ENCODE data around the gene TAPBPL.

TAPBPL gene

DNA sequence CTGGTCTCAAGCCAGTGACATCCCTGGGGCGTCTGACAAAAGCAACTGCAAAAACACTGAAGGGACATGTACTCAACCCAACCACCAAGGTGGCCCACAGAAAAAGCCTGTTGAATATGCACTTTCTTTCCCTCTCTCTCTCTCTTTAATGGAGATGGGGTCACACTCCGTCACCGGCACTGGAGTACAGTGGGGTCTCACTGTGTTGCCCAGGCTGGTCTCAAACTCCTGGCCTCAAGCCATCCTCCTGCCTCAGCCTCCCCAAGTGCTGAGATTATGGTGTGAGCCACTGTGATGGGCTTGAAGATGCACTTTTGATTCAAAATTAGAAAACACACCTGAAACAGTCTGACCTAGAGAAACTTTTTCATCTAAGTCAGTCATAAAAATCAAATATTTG, 14.3 kb upstream of the TAPBPL start:
- no peak for DNase-seq (ENCODE audit: low read depth)

DNA sequence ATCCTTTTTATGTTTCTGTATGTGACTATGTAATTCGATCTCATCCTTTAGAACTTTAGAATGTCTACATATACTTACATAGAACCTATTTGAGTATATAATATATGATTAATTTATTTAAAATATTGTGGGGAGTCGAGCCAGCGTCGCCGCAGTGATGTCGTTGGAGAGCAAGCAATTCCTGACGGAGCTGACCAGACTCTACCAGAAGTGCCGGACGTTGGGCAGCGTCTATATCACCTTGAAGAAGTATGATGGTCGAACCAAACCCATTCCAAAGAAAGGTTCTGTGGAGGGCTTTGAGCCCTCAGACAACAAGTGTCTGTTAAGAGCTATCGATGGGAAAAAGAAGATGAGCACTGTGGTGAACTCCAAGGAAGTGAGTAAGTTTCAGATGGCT, 13.5 kb upstream of the TAPBPL start:
- DNase-seq (ENCODE audit: low read depth) = no peak

DNA sequence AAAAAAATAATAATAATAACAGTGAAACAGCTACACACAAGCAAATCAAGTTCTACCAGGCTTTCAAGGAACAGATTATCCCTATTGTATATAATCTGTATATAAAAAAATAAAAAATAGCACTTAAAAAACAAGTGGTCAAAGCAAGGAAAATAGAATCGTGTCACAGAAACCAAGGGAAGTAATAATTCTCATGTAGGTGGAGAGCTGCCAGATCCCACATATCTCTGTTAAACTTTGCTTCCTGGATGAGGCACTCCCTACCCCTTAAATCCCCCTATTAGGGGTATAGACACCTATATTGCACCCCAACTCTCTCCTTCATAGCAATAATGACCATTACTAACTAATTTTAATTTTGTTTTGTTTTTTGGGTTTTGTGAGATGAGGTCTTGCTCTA, 11.5 kb upstream of the TAPBPL start:
- DNase-seq (ENCODE audit: low read depth) = no peak

DNA sequence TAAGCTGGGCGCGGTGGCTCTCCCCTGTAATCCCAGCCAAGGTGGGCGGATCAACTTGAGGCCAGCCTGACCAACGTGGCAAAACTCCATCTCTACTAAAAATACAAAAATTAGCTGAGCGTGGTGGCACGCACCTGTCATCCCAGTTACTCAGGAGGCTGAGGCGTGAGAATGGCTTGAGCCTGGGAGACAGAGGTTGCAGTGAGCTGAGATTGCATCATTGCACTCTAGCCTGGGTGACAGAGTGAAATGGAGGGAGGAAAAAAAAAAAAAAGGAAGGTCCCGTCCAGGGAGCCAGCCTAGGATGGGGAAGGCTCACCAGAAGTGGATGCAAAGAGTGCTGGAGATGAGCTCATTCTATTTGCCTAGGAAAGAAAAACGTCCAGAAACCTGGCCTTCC, 9.0 kb upstream of the TAPBPL start:
- DNase-seq (ENCODE audit: low read depth) = no peak

DNA sequence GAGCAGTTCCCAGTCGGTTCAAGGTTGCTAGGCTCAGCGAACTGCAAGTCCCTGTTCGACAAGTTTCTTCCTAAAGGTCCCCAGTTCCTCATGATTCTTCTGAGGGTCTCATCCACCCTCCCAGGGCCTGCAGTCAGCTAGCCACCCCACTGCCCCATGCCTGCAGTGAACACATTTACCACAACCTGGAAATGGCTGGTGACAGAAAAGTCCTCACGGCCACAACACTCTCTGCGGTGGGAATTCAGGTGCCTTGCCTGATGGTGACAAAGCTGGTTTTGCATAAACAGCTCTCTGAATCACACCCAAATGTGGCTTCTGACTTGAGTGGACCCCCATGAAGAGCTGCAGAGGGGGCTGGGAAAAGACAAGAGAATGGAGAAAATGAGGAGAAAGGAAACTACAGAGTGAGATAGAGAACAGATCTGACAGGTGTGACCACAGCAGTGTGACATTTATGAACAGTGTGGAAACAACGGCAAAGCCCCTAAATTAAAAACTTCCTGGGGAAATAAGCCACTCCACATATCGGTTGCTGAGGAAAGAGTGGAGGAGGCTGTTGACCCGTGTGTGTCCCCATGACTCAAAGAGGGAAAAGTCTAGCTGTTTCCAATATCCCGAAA, 8.4 kb upstream of the TAPBPL start:
- no peak for DNase-seq (ENCODE audit: low read depth)

DNA sequence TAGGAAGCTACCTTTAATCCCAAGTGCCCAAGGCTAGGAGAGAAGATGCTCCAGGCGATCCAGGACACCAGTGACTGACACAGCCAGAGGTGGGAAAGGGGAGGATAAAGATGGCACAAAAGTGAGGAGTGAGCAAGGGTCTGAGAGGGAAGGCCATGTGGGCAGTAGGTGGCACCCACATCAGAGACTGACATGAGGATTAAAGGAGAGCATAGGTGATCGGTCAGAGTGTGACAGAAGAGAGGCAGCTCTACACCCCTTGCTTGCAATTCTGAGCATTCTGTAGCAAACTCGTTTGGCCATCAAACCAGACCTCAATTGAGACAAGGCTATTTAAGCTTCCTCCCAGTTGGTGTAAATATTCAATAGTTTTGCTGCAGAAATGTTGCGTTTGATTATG, 7.8 kb upstream of the TAPBPL start:
- no peak for DNase-seq (ENCODE audit: low read depth)

DNA sequence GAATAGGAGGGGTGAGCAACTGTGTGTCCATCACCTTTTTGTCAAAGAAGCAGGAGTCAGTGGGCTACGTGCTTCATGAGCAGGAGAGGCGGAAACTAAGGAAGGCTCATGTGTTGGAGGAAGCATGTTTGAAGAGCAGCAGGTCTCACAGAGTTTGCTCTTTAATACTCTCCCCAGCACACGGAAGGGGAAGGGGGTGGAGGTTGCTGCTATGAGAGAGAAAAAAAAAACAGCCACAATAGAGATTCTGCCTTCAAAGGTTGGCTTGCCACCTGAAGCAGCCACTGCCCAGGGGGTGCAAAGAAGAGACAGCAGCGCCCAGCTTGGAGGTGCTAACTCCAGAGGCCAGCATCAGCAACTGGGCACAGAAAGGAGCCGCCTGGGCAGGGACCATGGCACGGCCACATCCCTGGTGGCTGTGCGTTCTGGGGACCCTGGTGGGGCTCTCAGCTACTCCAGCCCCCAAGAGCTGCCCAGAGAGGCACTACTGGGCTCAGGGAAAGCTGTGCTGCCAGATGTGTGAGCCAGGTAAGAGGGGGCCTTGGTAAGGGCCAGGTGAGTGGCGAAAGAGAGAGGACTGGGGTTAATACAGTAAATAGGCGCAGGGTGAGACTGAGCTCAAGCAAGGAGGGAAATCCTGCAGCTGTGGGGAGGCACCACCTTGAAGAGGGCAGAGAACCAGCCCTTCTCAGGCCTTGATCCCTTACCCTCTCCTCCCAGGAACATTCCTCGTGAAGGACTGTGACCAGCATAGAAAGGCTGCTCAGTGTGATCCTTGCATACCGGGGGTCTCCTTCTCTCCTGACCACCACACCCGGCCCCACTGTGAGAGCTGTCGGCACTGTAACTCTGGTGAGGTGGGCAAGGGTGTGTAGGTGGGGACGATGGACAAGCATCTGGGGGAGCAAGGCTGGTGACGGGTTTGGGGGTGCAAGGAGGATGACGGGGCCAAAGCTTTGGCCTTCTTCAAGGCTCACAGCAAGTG, 6.8 kb upstream of the TAPBPL start, which contains the start of gene CD27:
Gene CD27 (plus strand): TSS at position 252 of the 985 bp plus-strand sequence. CDS start 141 bp downstream, at position 393.
- no peak for DNase-seq (ENCODE audit: low read depth)

DNA sequence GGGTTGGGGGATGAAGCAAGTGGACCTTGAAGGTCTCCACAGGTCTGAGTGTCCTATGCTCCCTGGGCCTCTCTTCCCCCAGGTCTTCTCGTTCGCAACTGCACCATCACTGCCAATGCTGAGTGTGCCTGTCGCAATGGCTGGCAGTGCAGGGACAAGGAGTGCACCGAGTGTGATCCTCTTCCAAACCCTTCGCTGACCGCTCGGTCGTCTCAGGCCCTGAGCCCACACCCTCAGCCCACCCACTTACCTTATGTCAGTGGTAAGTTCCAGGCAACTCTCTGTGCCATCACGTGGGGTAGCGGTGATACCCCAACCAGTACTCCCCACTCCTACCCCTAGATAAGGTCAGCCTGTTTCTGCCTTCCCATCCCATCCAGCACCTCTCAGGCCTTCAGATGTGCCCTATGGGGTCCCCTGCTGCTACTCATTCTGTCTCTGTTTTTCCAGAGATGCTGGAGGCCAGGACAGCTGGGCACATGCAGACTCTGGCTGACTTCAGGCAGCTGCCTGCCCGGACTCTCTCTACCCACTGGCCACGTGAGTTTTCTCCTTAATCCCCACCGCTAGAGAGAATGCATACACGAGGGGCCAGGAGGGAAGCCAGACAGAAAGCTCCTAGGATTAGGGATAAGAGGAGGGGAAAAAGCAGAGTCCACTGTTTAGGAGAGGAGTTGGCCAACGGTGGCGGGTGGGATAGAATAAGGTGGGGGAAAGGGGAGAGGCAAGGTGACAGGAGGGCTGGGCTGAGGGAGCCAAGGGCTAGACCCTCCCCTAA, 1.6 kb upstream of the TAPBPL start:
- DNase-seq (ENCODE audit: low read depth) = no peak

DNA sequence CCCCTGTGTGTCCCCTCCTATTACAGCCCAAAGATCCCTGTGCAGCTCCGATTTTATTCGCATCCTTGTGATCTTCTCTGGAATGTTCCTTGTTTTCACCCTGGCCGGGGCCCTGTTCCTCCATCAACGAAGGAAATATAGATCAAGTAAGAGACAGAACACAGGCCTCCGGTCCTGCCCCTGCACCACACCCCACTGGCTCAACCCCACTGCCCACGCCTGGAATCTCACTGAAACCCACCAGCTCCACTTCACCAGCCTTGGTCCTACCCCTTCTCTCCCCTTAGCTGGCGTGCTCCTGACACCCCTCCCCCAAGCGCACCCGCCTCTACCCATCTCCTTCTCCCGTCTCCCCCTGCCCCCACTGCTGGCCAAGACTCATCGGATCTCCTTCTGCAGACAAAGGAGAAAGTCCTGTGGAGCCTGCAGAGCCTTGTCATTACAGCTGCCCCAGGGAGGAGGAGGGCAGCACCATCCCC, 934 bp upstream of the TAPBPL start:
- DNase-seq (ENCODE audit: low read depth) = no peak

DNA sequence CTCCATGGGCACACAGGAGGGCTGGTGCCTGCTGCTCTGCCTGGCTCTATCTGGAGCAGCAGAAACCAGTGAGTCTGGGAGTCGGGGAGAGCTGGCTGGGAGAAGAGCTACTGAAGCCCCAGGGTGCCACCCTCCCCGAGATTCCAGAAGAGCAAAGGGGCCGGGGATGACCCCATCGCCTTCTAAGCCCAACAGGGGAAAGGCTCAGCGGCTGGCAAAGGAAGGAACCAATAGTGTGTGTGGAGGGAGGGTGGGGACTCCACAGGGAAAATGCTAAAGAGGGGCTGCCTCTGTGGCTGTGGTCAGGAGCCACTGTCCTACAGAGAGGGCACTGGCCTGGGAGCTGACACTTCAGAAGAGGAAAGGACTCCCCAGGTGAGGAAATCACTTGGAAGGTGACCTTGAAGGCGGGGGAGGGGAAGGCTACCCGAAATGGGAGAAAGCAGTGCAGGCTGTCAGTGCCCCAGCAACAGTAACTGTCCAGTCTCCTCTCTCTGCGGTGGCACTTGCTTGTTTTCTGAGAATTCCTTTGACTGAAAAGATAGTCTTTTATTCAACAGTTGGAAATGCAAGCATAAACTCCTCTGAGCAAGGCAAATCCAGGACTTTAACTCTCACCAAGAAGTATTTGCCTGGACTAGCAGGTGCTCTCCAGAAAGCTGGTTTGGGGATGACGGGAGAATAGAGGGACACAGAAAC, 552 bp downstream of the TAPBPL start:
- no peak for DNase-seq (ENCODE audit: low read depth)

DNA sequence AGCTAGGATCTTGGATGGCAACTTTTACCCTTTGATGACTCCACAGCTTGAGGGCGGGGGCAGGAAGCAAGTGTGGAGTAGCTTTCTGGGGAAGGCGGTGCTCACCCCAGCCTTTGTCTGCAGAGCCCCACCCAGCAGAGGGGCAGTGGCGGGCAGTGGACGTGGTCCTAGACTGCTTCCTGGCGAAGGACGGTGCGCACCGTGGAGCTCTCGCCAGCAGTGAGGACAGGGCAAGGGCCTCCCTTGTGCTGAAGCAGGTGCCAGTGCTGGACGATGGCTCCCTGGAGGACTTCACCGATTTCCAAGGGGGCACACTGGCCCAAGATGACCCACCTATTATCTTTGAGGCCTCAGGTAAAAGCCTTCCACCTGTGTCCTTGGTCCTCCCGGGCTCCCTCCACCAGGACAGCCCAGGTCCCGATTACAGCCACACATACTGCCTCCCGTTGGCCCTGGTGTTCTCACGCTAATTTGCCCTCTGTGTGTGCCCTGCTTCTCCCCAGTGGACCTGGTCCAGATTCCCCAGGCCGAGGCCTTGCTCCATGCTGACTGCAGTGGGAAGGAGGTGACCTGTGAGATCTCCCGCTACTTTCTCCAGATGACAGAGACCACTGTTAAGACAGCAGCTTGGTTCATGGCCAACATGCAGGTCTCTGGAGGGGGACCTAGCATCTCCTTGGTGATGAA, 1.2 kb downstream of the TAPBPL start:
- DNase-seq (ENCODE audit: low read depth) = no peak

DNA sequence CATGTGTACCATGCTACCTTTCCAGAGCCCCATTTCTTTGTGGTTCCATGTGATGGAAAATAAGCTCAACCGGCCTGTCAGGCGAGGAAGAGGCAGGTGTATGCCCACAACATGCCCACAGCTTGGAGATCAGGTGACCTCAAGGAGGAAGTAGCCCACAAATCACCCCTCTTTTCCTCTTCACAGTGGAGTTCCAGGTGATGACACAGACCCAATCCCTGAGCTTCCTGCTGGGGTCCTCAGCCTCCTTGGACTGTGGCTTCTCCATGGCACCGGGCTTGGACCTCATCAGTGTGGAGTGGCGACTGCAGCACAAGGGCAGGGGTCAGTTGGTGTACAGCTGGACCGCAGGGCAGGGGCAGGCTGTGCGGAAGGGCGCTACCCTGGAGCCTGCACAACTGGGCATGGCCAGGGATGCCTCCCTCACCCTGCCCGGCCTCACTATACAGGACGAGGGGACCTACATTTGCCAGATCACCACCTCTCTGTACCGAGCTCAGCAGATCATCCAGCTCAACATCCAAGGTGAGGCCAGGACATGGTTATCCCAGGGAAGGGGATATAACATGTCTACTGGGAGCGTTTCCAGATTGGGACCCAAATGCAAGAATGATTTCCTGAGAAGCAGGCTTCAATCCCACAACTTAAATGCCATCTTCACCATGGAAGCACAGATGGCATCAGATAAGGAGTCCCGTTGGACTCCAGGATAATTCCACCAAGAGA, 5.5 kb downstream of the TAPBPL start:
- no peak for DNase-seq (ENCODE audit: low read depth)

DNA sequence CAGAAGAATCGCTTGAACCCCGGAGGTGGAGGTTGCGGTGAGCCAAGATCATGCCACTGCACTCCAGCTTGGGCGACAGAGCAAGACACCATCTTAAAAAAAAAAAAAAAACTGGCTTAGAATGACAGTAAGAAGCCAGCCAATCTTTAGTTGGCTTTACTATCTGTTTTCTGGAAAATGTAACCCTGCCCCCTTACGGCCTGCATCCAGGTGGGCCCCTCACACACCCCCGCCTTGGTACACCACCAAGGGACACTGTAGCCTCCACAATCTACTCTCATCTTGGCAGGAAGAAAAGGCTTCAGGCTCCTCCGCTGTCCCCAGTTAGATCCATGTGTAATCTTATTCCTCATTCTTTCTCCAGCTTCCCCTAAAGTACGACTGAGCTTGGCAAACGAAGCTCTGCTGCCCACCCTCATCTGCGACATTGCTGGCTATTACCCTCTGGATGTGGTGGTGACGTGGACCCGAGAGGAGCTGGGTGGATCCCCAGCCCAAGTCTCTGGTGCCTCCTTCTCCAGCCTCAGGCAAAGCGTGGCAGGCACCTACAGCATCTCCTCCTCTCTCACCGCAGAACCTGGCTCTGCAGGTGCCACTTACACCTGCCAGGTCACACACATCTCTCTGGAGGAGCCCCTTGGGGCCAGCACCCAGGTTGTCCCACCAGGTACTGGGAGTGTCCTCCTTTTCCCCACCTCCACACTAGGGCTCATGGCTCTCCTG, 6.6 kb downstream of the TAPBPL start:
- DNase-seq (ENCODE audit: low read depth) = no peak

DNA sequence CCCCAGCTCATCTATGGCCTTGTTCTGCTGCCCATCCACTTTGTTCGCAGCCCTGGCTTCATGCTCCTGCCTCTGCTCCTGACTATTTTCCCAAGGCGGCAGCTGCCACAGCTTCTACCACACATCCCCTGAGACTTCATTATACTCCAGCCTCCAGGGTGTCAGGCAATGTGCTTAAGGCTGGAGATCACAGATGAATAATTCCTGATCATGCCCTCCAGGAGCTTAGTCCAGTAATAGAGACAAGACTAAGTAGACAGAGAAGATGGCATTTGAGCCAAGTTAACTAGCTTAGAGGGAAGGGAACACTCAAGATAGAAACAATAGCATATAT, 7.1 kb downstream of the TAPBPL start:
- DNase-seq (ENCODE audit: low read depth) = no peak

DNA sequence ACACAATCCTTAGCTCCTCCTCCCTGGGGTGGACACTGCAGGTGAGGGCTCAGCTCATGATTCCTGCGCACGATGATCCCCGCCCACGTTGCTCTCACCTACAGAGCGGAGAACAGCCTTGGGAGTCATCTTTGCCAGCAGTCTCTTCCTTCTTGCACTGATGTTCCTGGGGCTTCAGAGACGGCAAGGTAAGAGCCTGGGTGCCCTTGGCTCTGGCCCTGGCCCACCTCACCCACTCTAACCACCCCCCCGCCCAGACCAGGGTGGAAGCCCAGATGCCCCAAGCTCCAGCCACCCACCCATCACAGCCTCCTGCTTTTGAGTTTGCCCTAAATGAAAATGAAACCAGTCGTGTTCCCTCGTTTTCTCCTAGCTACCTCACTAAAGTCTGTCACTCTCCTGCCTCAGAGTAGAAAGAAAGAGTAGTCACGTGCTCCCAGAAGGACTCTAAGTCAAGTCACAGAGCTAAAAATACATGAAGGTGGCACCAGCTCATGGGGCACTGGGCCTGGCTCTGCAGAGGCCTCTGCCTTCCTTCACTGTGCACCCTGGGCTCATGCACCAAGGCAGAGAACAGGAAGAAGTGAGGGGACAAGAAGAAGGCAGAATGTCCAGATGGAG, 9.0 kb downstream of the TAPBPL start:
- DNase-seq (ENCODE audit: low read depth) = no peak

DNA sequence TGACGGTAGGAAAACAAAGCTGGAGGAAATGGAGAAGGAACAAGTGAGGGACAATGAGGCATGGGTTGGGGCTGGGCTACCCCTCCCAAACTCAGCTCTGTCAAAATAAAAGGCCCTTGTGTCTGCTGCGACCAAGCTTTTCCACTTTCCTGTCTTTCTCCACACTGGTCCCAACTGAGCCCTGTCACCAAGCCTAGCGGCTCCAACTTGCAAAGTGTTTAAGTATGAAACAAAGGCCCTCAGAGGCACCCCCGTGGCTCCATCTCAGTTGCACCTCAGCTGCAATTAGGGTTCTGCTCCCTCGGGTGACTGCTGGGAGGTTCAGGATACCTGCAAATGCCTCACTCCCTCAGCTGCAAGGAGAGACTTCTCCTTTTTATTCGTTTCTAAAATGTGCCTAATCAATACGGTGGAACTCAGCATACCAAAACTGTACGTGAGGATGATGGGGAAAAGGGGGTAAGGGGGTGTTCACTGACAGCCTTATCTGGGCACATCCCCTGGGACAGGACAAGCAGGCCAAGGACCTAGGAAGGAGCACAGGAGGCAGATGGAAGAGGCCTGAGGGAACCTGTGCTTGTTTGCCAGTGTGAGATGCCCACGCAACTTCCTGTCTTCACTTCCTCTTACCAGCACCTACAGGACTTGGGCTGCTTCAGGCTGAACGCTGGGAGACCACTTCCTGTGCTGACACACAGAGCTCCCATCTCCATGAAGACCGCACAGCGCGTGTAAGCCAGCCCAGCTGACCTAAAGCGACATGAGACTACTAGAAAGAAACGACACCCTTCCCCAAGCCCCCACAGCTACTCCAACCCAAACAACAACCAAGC, 9.8 kb downstream of the TAPBPL start:
- DNase-seq (ENCODE audit: low read depth) = peak; percentile 81

DNA sequence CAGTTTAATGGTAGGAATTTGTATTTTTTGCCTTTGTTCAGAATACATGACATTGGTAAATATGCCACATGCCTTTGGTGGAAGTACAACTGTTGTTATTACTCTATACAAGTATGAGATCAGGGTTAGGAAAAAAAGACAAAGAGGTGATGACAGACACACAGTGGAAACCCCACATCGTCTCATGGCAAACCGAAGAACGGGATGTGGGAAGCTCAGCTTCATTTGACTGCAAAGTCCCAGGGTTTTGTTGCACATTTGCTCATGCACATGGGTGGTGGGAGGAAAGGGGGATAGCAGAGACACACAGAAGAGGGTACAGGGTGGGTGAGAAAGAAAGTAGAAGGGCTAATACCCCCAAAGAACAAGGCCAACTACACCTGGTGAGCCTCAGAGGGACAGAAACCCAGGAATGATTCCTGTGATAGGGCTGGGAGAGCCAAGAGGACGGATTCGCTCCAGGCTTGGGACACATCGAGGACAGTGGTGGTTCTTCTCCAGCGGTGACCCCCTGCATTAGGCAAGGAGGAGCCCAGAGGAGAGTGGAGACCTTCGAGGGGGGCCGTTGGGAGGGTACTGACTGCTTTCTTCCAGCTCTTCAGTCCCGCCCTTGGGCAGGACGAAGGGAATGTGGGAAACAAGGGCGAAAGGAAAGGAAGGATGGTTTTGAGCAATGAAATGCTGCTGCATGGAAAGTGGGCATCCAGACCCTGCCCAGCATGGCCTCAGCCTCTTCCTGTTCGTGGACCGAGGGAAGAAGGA, 10.6 kb downstream of the TAPBPL start:
- DNase-seq (ENCODE audit: low read depth) = no peak

DNA sequence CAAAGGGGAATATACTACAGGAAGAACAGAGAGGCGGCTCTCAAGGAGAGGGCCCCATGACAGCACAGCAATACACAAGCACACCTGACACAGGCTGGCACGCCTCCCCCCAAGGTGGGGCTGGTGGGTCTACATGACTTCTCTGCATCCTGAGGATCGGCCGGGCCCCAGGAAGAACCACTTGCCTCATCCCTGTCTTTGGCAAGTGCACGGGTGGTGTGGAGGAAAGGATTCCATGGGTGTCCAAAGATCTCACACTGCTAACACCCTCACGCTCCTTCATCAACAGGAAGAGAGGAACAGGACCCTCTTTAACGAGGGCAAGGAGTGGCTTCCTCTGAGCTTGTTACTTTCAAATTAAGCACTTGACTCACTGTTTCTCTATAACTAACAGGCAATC, 11.4 kb downstream of the TAPBPL start:
- DNase-seq (ENCODE audit: low read depth) = no peak

Data from CMK (cell line).